Temporal lobe (tissue), 1 donor: Measurements from ENCODE around the gene XPA. TPM values are rescaled to one million over a fixed set of nuclear protein-coding genes. Genes with fewer than 3 reads are reported as not detected.

ENCODE experiments used
- total RNA-seq: library from RNA; depleted of rRNA; stranded (reverse); fragments of >200 nt; gene quantifications from one replicate; pipeline ENCODE4 v1.2.3, GENCODE V29; 2014

The XPA gene
- total RNA-seq, 1 donor from 2014 or later, result 20.9 TPM

Other genes starting within 250 kb of the XPA start
- gene TMOD1, start 195.7 kb downstream of the XPA start, total RNA-seq, result 27.5 TPM
- gene TSTD2, start 64.0 kb downstream of the XPA start, total RNA-seq, result 28.3 TPM
- gene NCBP1, start 63.5 kb downstream of the XPA start, total RNA-seq, result 50.6 TPM
- gene FOXE1, start 155.9 kb upstream of the XPA start, total RNA-seq, result not detected
- 12.0 TPM for gene TRMO, start 225.2 kb upstream of the XPA start, total RNA-seq
- gene HEMGN, start 240.8 kb upstream of the XPA start, total RNA-seq, result 2.2 TPM